HEK293 (cell line): ENCODE measurements around the gene PLEKHD1.

ENCODE experiments used
- CTCF ChIA-PET: fragments of 350-600 bp; formaldehyde crosslinking; extraction: SDS; loops from one replicate; lab custom pipeline; 2021; ENCODE audit warnings: antibody characterized with exemption; lab: Yijun Ruan, JAX
- POLR2A ChIA-PET: fragments of 300-600 bp; formaldehyde crosslinking; extraction: SDS; loops from one replicate; lab custom pipeline; 2020; ENCODE audit warnings: antibody characterized with exemption, inconsistent platforms; lab: Yijun Ruan, JAX
- H3K27ac ChIP-seq: fragments of 200-500 bp; sonication (Bioruptor generic); 2 replicates; pipeline ENCODE4 v1.5.1; 2014; ENCODE audit warnings: low read depth, low read length, control low read depth, inconsistent platforms; ENCODE audit errors: extremely low read depth
- H3K36me3 ChIP-seq, 2 experiments: fragments of 200-500 bp in 1 of 2; sonication (Bioruptor generic) in 1 of 2; 1 replicate in 1 of 2; 2 replicates in 1 of 2; pipeline ENCODE4 v1.5.1; 2014 to 2017; ENCODE audit warnings: inconsistent platforms in 2 of 2, low read length in 2 of 2; ENCODE audit not compliant: control insufficient read depth in 2 of 2, insufficient read depth in 1 of 2
- H3K4me1 ChIP-seq: fragments of 200-500 bp; sonication (Bioruptor generic); 2 replicates; pipeline ENCODE4 v1.5.1; 2014; ENCODE audit warnings: mild to moderate bottlenecking, low read length, inconsistent platforms; ENCODE audit not compliant: control insufficient read depth, insufficient read depth
- H3K4me3 ChIP-seq: 2 replicates; pipeline ENCODE4 v1.5.1; 2011; ENCODE audit warnings: low read depth, mild to moderate bottlenecking, control low read depth, low read length, moderate library complexity
- H3K9me3 ChIP-seq: fragments of 200-500 bp; sonication (Bioruptor generic); 2 replicates; pipeline ENCODE4 v1.5.1; 2014; ENCODE audit warnings: low read depth, low read length, inconsistent platforms; ENCODE audit not compliant: control insufficient read depth, insufficient read depth
- EGR2 ChIP-seq: fragments of 450-650 bp; formaldehyde crosslinking; IDR thresholded peaks from 2 replicates; pipeline ENCODE4 v1.5.1; 2016; ENCODE audit warnings: low read depth, missing biosample characterization, missing genetic modification characterization
- OSR2 ChIP-seq: fragments of 450-650 bp; formaldehyde crosslinking; IDR thresholded peaks from 2 replicates; pipeline ENCODE4 v1.5.1; 2016; ENCODE audit warnings: missing biosample characterization, missing genetic modification characterization
- RBAK ChIP-seq: fragments of 450-650 bp; formaldehyde crosslinking; IDR thresholded peaks from 2 replicates; pipeline ENCODE4 v1.5.1; 2016; ENCODE audit warnings: missing biosample characterization, missing genetic modification characterization
- SCRT1 ChIP-seq: fragments of 450-650 bp; formaldehyde crosslinking; IDR thresholded peaks from 2 replicates; pipeline ENCODE4 v1.5.1; 2016; ENCODE audit warnings: missing biosample characterization, missing genetic modification characterization, borderline replicate concordance
- WT1 ChIP-seq: fragments of 450-650 bp; formaldehyde crosslinking; IDR thresholded peaks from 2 replicates; pipeline ENCODE4 v1.5.1; 2016; ENCODE audit warnings: missing biosample characterization, missing genetic modification characterization
- ZBTB17 ChIP-seq: fragments of 450-650 bp; formaldehyde crosslinking; IDR thresholded peaks from 2 replicates; pipeline ENCODE4 v1.5.1; 2016; ENCODE audit warnings: missing biosample characterization, missing genetic modification characterization
- ZBTB7A ChIP-seq: fragments of 450-650 bp; formaldehyde crosslinking; IDR thresholded peaks from 2 replicates; pipeline ENCODE4 v1.5.1; 2016; ENCODE audit warnings: low read depth, missing biosample characterization, missing genetic modification characterization
- ZFP37 ChIP-seq: fragments of 450-650 bp; formaldehyde crosslinking; IDR thresholded peaks from 2 replicates; pipeline ENCODE4 v1.5.1; 2016; ENCODE audit warnings: missing biosample characterization, missing genetic modification characterization
- ZNF114 ChIP-seq: fragments of 450-650 bp; formaldehyde crosslinking; IDR thresholded peaks from 2 replicates; pipeline ENCODE4 v1.5.0; 2017; ENCODE audit warnings: missing biosample characterization, missing genetic modification characterization
- ZNF18 ChIP-seq: fragments of 450-650 bp; formaldehyde crosslinking; IDR thresholded peaks from 2 replicates; pipeline ENCODE4 v1.5.1; 2016; ENCODE audit warnings: missing biosample characterization, missing genetic modification characterization
- ZNF311 ChIP-seq: fragments of 450-650 bp; formaldehyde crosslinking; IDR thresholded peaks from 2 replicates; pipeline ENCODE4 v1.5.1; 2017; ENCODE audit warnings: missing biosample characterization, missing genetic modification characterization, borderline replicate concordance
- ZNF335 ChIP-seq: fragments of 450-650 bp; formaldehyde crosslinking; conservative IDR thresholded peaks from 2 replicates; pipeline ENCODE4 v1.5.1; 2016; ENCODE audit warnings: missing biosample characterization, missing genetic modification characterization
- ZNF398 ChIP-seq: fragments of 450-650 bp; formaldehyde crosslinking; IDR thresholded peaks from 2 replicates; pipeline ENCODE4 v1.5.1; 2017; ENCODE audit warnings: missing biosample characterization, missing genetic modification characterization
- ZNF416 ChIP-seq: fragments of 450-650 bp; formaldehyde crosslinking; IDR thresholded peaks from 2 replicates; pipeline ENCODE4 v1.5.1; 2016; ENCODE audit warnings: missing biosample characterization, missing genetic modification characterization
- ZNF449 ChIP-seq: fragments of 450-650 bp; formaldehyde crosslinking; IDR thresholded peaks from 2 replicates; pipeline ENCODE4 v1.5.1; 2017; ENCODE audit warnings: missing biosample characterization, mild to moderate bottlenecking, missing genetic modification characterization, moderate library complexity
- ZNF510 ChIP-seq: fragments of 450-650 bp; formaldehyde crosslinking; IDR thresholded peaks from 2 replicates; pipeline ENCODE4 v1.5.1; 2018; ENCODE audit warnings: mild to moderate bottlenecking, missing genetic modification characterization, missing biosample characterization; ENCODE audit not compliant: insufficient replicate concordance
- ZNF530 ChIP-seq: fragments of 450-650 bp; formaldehyde crosslinking; IDR thresholded peaks from 2 replicates; pipeline ENCODE4 v1.5.1; 2016; ENCODE audit warnings: low read depth, missing biosample characterization, missing genetic modification characterization
- ZNF600 ChIP-seq: fragments of 450-650 bp; formaldehyde crosslinking; IDR thresholded peaks from 2 replicates; pipeline ENCODE4 v1.5.1; 2016; ENCODE audit warnings: missing biosample characterization, missing genetic modification characterization
- ZNF639 ChIP-seq: fragments of 450-650 bp; formaldehyde crosslinking; IDR thresholded peaks from 2 replicates; pipeline ENCODE4 v1.5.1; 2016; ENCODE audit warnings: missing biosample characterization, missing genetic modification characterization
- TF ChIP-seq, protein P1 (sequence below): fragments of 450-650 bp; formaldehyde crosslinking; IDR thresholded peaks from 2 replicates; pipeline ENCODE4 v1.5.1; 2016; ENCODE audit warnings: missing biosample characterization, missing genetic modification characterization
- TF ChIP-seq, protein P2 (sequence below): fragments of 450-650 bp; formaldehyde crosslinking; IDR thresholded peaks from 2 replicates; pipeline ENCODE4 v1.5.1; 2016; ENCODE audit warnings: missing biosample characterization, missing genetic modification characterization

The PLEKHD1 gene

GRCh38 chr14:69481815-69482568 is 2.5 kb upstream of the PLEKHD1 start:
- CTCF ChIA-PET: interaction anchor here (0.5 kb wide), 1 partner anchor 371 kb away, joined by 3 read pairs; no protein-coding TSS in a partner anchor
- 0 out of 2 replicates have a peak, but pooled peaks have one; percentile 31 for TF ChIP-seq ZBTB17 (tag by site-specific recombination)
- no peak for TF ChIP-seq RBAK (tag by site-specific recombination)
- Histone ChIP-seq H3K4me3 (no peak overlapping the region), H3K4me1 (no peaks in the 10 kb centered on the region; the same call in 1 of the 2 replicates), H3K36me3 (no peaks in the 10 kb centered on the region), H3K27ac (no peak overlapping the region), H3K9me3 (no peaks in the 10 kb centered on the region)
- POLR2A ChIA-PET: interaction anchor here (1.1 kb wide), 1 partner anchor 12 kb away, joined by 3 read pairs; no protein-coding TSS in a partner anchor

DNA sequence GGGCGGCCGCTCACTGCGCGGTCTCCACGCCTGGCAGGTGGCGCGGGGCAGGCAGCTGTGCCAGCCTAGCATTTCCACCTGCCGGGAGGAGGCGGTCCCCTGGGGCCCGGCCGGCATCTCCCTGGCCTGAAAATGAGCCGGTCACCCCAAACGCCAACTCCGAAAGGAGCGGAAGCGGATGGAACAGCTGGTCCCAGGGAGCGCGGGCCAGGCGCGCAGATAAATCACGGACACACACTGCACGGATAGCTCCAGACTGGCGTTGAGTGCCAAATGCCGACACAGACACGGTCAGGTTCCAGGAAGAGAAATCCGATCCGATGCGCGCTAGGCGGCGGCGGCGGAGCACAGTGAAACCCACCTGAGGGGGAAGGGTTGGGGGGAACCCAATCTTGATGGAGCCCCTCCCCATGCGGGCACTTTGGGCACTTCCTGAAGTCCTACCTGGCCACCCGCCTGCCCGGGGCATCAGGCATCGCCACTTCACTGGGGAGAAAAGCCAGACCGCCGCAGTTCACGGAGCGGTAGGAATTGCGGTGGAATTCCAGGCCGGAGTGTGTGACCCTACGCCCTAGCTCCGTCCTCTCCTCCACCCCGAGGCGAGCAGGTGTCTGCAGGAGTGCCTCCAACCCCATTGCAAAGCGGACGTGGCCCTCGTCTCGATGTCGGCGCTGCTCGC is 624 bp upstream of the PLEKHD1 start:
- POLR2A ChIA-PET: no interaction called here
- CTCF ChIA-PET: no interaction called here
- Histone ChIP-seq H3K27ac (no peak overlapping the region), H3K9me3 (no peaks in the 10 kb centered on the region), H3K4me3 (peak overlapping the region; percentile 35), H3K4me1 (no peaks in the 10 kb centered on the region; the same call in 1 of the 2 replicates), H3K36me3 (no peaks in the 10 kb centered on the region)
- no peak for TF ChIP-seq ZNF639 (tag by site-specific recombination)
- TF ChIP-seq ZNF510 (tag by site-specific recombination): no peak
- TF ChIP-seq, protein P1, sequence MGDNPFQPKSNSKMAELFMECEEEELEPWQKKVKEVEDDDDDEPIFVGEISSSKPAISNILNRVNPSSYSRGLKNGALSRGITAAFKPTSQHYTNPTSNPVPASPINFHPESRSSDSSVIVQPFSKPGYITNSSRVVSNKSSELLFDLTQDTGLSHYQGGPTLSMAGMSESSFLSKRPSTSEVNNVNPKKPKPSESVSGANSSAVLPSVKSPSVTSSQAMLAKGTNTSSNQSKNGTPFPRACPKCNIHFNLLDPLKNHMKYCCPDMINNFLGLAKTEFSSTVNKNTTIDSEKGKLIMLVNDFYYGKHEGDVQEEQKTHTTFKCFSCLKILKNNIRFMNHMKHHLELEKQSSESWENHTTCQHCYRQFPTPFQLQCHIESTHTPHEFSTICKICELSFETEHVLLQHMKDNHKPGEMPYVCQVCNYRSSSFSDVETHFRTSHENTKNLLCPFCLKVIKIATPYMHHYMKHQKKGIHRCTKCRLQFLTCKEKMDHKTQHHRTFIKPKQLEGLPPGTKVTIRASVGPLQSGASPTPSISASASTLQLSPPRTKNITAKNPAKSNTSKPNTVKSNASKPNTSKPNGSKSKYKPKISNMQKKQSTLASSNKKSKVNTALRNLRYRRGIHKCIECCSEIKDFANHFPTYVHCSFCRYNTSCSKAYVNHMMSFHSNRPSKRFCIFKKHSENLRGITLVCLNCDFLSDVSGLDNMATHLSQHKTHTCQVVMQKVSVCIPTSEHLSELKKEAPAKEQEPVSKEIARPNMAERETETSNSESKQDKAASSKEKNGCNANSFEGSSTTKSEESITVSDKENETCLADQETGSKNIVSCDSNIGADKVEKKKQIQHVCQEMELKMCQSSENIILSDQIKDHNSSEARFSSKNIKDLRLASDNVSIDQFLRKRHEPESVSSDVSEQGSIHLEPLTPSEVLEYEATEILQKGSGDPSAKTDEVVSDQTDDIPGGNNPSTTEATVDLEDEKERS (tag by site-specific recombination): no peak
- TF ChIP-seq SCRT1: no peak
- no peak for TF ChIP-seq OSR2 (tag by site-specific recombination)
- TF ChIP-seq ZNF398 (tag by site-specific recombination): no peak
- TF ChIP-seq ZFP37: no peak
- TF ChIP-seq ZNF114 (tag by site-specific recombination): no peak
- TF ChIP-seq ZNF311 (tag by site-specific recombination): no peak
- TF ChIP-seq, protein P2, sequence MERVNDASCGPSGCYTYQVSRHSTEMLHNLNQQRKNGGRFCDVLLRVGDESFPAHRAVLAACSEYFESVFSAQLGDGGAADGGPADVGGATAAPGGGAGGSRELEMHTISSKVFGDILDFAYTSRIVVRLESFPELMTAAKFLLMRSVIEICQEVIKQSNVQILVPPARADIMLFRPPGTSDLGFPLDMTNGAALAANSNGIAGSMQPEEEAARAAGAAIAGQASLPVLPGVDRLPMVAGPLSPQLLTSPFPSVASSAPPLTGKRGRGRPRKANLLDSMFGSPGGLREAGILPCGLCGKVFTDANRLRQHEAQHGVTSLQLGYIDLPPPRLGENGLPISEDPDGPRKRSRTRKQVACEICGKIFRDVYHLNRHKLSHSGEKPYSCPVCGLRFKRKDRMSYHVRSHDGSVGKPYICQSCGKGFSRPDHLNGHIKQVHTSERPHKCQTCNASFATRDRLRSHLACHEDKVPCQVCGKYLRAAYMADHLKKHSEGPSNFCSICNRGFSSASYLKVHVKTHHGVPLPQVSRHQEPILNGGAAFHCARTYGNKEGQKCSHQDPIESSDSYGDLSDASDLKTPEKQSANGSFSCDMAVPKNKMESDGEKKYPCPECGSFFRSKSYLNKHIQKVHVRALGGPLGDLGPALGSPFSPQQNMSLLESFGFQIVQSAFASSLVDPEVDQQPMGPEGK (tag by site-specific recombination): no peak
- no peak for TF ChIP-seq ZNF449 (tag by site-specific recombination)
- no peak for TF ChIP-seq ZNF335 (tag by site-specific recombination)
- no peak for TF ChIP-seq EGR2 (tag by site-specific recombination)
- no peak for TF ChIP-seq ZNF18 (tag by site-specific recombination)
- TF ChIP-seq ZNF600 (tag by site-specific recombination): no peak
- TF ChIP-seq ZNF416 (tag by site-specific recombination): no peak
- TF ChIP-seq WT1 (tag by site-specific recombination): no peak
- TF ChIP-seq ZNF530: no peak
- no peak for TF ChIP-seq ZBTB7A (tag by site-specific recombination)
